C4-2B (cell line): Measurements from ENCODE around the gene KIAA0232.

Experiments
- H3K27ac ChIP-seq: fragments of 450-650 bp; 2 replicates; pipeline ENCODE4 v1.5.1; 2017
- CTCF ChIP-seq: fragments of 450-650 bp; conservative IDR thresholded peaks from 2 replicates; pipeline ENCODE4 v1.5.1; 2017; ENCODE audit warnings: mild to moderate bottlenecking
- ZFX ChIP-seq: fragments of 450-650 bp; IDR thresholded peaks from 2 replicates; pipeline ENCODE4 v1.6.1; 2017

Gene KIAA0232

GRCh38 chr4:6925357-6925836 lies 142.9 kb downstream of the KIAA0232 start:
- TF ChIP-seq ZFX (no peak), CTCF (no peak)
- H3K27ac ChIP-seq = no peak overlapping the region

DNA sequence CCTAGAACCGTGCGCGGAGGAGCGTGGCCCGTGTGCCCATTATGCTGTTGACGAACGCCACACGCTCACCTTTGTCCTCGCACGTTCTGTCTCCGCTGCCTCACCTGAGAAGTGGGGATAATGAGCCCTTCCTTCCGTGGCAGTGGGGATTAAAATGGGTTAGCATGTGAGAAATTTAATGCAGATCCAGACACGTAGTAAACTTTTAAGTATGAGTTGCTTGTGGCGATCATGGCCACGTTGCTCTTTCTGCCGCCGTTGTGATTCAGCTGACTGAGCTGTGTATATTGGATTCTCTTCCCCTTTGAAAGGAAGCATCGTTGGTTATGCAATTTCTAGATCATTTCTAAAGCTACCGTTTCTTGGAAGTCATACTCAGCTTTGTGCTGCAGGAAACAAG lies 143.6 kb downstream of the KIAA0232 start:
- no peak for TF ChIP-seq ZFX
- no peak for TF ChIP-seq CTCF
- H3K27ac ChIP-seq = no peak overlapping the region

GRCh38 chr4:6926681-6927478 lies 144.4 kb downstream of the KIAA0232 start:
- TF ChIP-seq ZFX (no peak), CTCF (no peak)

DNA sequence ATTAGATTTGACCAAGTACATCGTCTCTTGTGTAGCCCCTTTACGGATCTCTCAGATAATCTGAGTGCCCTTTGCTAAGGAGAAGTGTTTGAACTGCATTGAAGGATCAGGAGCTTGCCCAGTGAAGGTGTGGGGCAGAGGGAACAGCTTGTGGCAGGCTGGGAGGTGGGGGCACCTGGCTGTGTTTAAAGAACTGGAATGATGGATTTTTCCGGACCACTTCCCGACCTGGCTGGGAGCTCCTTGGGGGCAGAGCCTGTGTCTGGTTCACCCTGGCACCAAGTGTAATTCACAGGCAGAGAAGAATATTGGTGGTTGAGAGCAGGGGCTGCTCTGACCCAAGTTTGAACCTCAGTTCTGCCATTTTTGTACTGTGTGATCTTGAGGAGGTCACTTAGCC lies 145.6 kb downstream of the KIAA0232 start:
- TF ChIP-seq CTCF = no peak
- TF ChIP-seq ZFX = no peak
- H3K27ac ChIP-seq = no peak overlapping the region

More at GRCh38 chr4:6926681-6927478, 144.4 kb downstream of the KIAA0232 start:
- peak overlapping the region; percentile 35 for H3K27ac ChIP-seq

- no peak overlapping the region for H3K27ac ChIP-seq
- no peak for TF ChIP-seq CTCF
- TF ChIP-seq ZFX = no peak
Measured at GRCh38 chr4:6929339-6929811, 146.8 kb downstream of the KIAA0232 start.

DNA sequence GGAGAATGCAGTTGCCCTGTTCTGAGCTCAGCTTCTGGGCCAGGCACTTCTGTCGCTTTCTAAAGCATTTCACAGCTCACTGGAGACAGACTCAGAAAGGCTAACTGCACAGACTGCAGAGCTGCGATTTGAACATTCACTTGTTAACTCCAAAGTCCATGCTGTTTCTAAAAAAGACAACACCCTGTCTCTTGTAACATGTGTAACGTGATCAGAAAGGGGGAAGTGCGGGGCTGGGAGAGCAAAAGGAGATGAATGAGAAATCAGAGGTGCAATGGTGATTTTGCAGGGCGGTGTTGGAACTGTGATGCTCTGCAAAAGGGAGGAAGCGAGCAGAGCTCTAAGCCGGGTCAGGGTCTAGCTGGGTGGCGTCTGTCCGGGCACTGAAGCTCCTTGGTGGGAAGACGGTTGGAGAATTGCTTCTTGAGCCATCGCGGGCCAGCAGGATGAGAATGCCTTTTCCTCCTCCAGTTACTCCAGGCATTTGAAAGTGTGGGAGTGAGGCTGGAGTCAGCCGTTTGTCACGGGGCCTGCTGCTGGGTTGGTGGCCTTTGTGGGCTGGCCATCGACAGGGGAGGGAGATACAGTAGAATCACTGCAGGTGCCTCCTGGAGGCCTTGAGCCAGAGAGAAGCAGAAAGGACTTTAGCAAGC lies 147.4 kb downstream of the KIAA0232 start:
- H3K27ac ChIP-seq = no peak overlapping the region

More for the DNA sequence above, 147.4 kb downstream of the KIAA0232 start:
- TF ChIP-seq CTCF (no peak), ZFX (no peak)
